WTC11 (cell line): ENCODE data around the gene GALP. TPM values are rescaled to one million over a fixed set of nuclear protein-coding genes. Genes with fewer than 3 reads are reported as not detected.

Experiments
- ATAC-seq: fragments of 200-7000 bp; cut with Tn5 transposase; 2 replicates; pipeline ENCODE4 v1.10.0; 2021; ENCODE audit warnings: mild to moderate bottlenecking, moderate library complexity
- CTCF ChIA-PET: fragments of 300-600 bp; sonication (Branson Sonifier 250); formaldehyde crosslinking; loops from one replicate; lab custom pipeline; 2021; ENCODE audit warnings: antibody characterized with exemption; lab: Charles Lee
- POLR2A ChIA-PET: fragments of 350-600 bp; sonication (Branson Sonifier 250); formaldehyde crosslinking; loops from one replicate; lab custom pipeline; 2021; ENCODE audit warnings: antibody characterized with exemption; lab: Charles Lee
- DNase-seq: peaks from one replicate; pipeline ENCODE4 v3.0.0; 2021; ENCODE audit warnings: low spot score
- H3K27ac Mint-ChIP-seq: 2 replicates; pipeline ENCODE4 v1.8.0; 2021; ENCODE audit warnings: mixed read lengths
- H3K27me3 Mint-ChIP-seq: 2 replicates; pipeline ENCODE4 v1.8.0; 2021; ENCODE audit warnings: low read depth, mild to moderate bottlenecking, moderate library complexity, mixed read lengths
- H3K36me3 Mint-ChIP-seq: 2 replicates; pipeline ENCODE4 v1.8.0; 2021; ENCODE audit warnings: mixed read lengths
- H3K4me1 Mint-ChIP-seq: 2 replicates; pipeline ENCODE4 v1.8.0; 2022; ENCODE audit warnings: mixed read lengths
- H3K4me3 Mint-ChIP-seq: 2 replicates; pipeline ENCODE4 v1.8.0; 2021; ENCODE audit warnings: mild to moderate bottlenecking, moderate library complexity, mixed read lengths
- H3K9me3 Mint-ChIP-seq: 2 replicates; pipeline ENCODE4 v1.8.0; 2021; ENCODE audit warnings: mixed read lengths
- ELF4 ChIP-seq: sonication (generic); formaldehyde crosslinking; IDR thresholded peaks from 2 replicates; pipeline ENCODE4 v1.8.1; 2022; ENCODE audit warnings: low read depth, mild to moderate bottlenecking, moderate library complexity, missing genetic modification reagents
- ETV6 ChIP-seq: sonication (generic); formaldehyde crosslinking; IDR thresholded peaks from 2 replicates; pipeline ENCODE4 v1.8.1; 2022; ENCODE audit warnings: mild to moderate bottlenecking, missing genetic modification reagents
- FOXP1 ChIP-seq: sonication (generic); formaldehyde crosslinking; IDR thresholded peaks from 2 replicates; pipeline ENCODE4 v1.8.0; 2022; ENCODE audit warnings: missing genetic modification reagents, mild to moderate bottlenecking, moderate library complexity, borderline replicate concordance
- GRHL2 ChIP-seq: fragments of 250-450 bp; sonication (Bioruptor Pico); IDR thresholded peaks from 2 replicates; pipeline ENCODE4 v1.8.0; 2022; ENCODE audit warnings: mild to moderate bottlenecking, moderate library complexity; ENCODE audit not compliant: insufficient replicate concordance, severe bottlenecking
- JAZF1 ChIP-seq: fragments of 250-450 bp; sonication (Bioruptor Pico); IDR thresholded peaks from 2 replicates; pipeline ENCODE4 v1.9.0; 2021; ENCODE audit warnings: moderate library complexity, mild to moderate bottlenecking, inconsistent platforms
- ZBTB21 ChIP-seq: sonication (generic); formaldehyde crosslinking; IDR thresholded peaks from 2 replicates; pipeline ENCODE4 v1.8.1; 2023; ENCODE audit warnings: mild to moderate bottlenecking, missing genetic modification reagents, borderline replicate concordance
- ZNF423 ChIP-seq: fragments of 250-450 bp; sonication (Bioruptor Pico); IDR thresholded peaks from 2 replicates; pipeline ENCODE4 v2.1.2; 2022; ENCODE audit warnings: mild to moderate bottlenecking, moderate library complexity
- ZNF671 ChIP-seq: fragments of 250-450 bp; sonication (Bioruptor Pico); IDR thresholded peaks from 2 replicates; pipeline ENCODE4 v1.8.0; 2021; ENCODE audit warnings: mild to moderate bottlenecking
- total RNA-seq: library from RNA; stranded (reverse); gene quantifications from 3 replicates; pipeline ENCODE4 v1.2.3, GENCODE V29; 2021
- TF ChIP-seq, protein P1 (sequence below): sonication (generic); formaldehyde crosslinking; IDR thresholded peaks from 2 replicates; pipeline ENCODE4 v1.8.0; 2023; ENCODE audit warnings: missing genetic modification reagents
- TF ChIP-seq, protein P2 (sequence below): sonication (generic); formaldehyde crosslinking; conservative IDR thresholded peaks from 2 replicates; pipeline ENCODE4 v1.8.1; 2023; ENCODE audit warnings: mild to moderate bottlenecking, low read depth, missing genetic modification reagents, moderate library complexity
- TF ChIP-seq, protein P3 (sequence below): sonication (generic); formaldehyde crosslinking; IDR thresholded peaks from 2 replicates; pipeline ENCODE4 v1.8.1; 2023; ENCODE audit warnings: mild to moderate bottlenecking, moderate library complexity, missing genetic modification reagents
- TF ChIP-seq, protein P4 (sequence below): sonication (generic); formaldehyde crosslinking; conservative IDR thresholded peaks from 2 replicates; pipeline ENCODE4 v1.8.1; 2022; ENCODE audit warnings: mild to moderate bottlenecking, missing genetic modification reagents
- TF ChIP-seq, protein P5 (sequence below): fragments of 250-450 bp; sonication (Bioruptor Pico); conservative IDR thresholded peaks from 2 replicates; pipeline ENCODE4 v1.9.0; 2021; ENCODE audit warnings: mild to moderate bottlenecking
- TF ChIP-seq, protein P6 (sequence below): sonication (generic); formaldehyde crosslinking; IDR thresholded peaks from 2 replicates; pipeline ENCODE4 v1.8.1; 2023; ENCODE audit warnings: mild to moderate bottlenecking, missing genetic modification reagents
- TF ChIP-seq, protein P7 (sequence below): sonication (generic); formaldehyde crosslinking; IDR thresholded peaks from 2 replicates; pipeline ENCODE4 v1.8.1; 2023; ENCODE audit warnings: mild to moderate bottlenecking, missing genetic modification reagents, borderline replicate concordance
- TF ChIP-seq, protein P8 (sequence below): sonication (generic); formaldehyde crosslinking; IDR thresholded peaks from 2 replicates; pipeline ENCODE4 v1.8.1; 2022; ENCODE audit warnings: low read depth, mild to moderate bottlenecking, moderate library complexity, missing genetic modification reagents, borderline replicate concordance

GALP gene
- total RNA-seq, 1 experiment from 2014 or later, result not detected

DNA sequence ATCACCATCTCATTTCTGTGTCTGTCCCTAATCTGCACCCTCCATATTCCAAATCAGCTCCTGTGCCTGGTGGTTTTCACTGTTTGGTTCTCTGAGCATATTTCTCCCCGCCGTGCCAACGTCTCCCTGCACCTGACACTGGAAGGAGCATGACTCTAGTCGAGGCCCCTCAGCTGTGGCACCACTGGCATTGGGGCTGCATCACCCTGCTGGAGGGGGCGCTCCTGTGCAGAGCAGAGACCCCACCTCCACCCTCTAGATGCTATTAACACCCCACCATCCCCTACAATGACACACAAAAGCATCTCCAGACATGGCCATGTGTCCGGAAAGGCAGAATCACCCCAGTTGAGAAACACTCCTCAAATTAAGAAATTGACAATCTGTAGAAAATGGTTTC, 47.1 kb downstream of the GALP start:
- H3K9me3 Mint-ChIP-seq, result no peaks in the 10 kb centered on the region
- TF ChIP-seq JAZF1 (CRISPR knock-in tag), result no peak
- TF ChIP-seq ZBTB21 (CRISPR knock-in tag), result no peak
- TF ChIP-seq, protein P1, sequence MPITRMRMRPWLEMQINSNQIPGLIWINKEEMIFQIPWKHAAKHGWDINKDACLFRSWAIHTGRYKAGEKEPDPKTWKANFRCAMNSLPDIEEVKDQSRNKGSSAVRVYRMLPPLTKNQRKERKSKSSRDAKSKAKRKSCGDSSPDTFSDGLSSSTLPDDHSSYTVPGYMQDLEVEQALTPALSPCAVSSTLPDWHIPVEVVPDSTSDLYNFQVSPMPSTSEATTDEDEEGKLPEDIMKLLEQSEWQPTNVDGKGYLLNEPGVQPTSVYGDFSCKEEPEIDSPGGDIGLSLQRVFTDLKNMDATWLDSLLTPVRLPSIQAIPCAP (CRISPR knock-in tag), result no peak
- POLR2A ChIA-PET, result no interaction called here
- H3K27ac Mint-ChIP-seq, result no peak overlapping the region
- H3K4me3 Mint-ChIP-seq, result no peak overlapping the region
- peak; percentile 55 for DNase-seq
- H3K36me3 Mint-ChIP-seq, result no peaks in the 10 kb centered on the region
- ATAC-seq, result peak; percentile 76
- peaks cover 2% of the 10 kb centered on the region; the same call in 1 of the 2 replicates for H3K4me1 Mint-ChIP-seq
- CTCF ChIA-PET, result interaction anchor here (1.0 to 2.4 kb wide), 5 partner anchors 10 to 147 kb away, joined by 3 to 7 read pairs (median 5); no protein-coding TSS in a partner anchor
- peaks cover 4% of the 10 kb centered on the region for H3K27me3 Mint-ChIP-seq

DNA sequence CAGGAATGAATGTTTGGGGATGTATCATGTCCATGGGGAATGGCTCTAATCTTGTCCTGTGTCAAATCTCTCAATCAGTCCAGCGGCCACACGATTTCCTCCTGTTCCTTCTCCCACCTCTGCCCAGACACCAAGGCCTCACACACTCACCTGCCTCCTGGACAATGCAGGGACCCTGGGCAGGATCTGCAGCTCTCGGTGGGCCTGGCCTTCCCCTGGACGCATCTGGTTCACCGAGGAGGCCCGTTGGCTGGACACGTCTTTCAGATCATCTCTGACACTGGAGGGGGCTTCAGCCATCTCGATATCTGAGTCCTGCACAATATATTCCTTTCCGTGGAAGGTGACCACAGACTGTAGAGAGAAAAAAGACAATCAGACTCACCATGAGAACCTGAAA, 47.7 kb downstream of the GALP start:
- H3K27me3 Mint-ChIP-seq, result no peaks in the 10 kb centered on the region

More for the DNA sequence above, 47.7 kb downstream of the GALP start:
- Mint-ChIP-seq H3K9me3 (no peaks in the 10 kb centered on the region), H3K4me1 (no peaks in the 10 kb centered on the region), H3K4me3 (no peak overlapping the region), H3K27ac (no peak overlapping the region), H3K36me3 (no peaks in the 10 kb centered on the region)
- ATAC-seq, result no peak
- no peak for TF ChIP-seq ZNF423 (CRISPR knock-in tag)
- no peak for TF ChIP-seq GRHL2 (CRISPR knock-in tag)
- TF ChIP-seq ZNF671 (CRISPR knock-in tag), result no peak
- TF ChIP-seq FOXP1 (CRISPR knock-in tag), result no peak
- TF ChIP-seq, protein P2, sequence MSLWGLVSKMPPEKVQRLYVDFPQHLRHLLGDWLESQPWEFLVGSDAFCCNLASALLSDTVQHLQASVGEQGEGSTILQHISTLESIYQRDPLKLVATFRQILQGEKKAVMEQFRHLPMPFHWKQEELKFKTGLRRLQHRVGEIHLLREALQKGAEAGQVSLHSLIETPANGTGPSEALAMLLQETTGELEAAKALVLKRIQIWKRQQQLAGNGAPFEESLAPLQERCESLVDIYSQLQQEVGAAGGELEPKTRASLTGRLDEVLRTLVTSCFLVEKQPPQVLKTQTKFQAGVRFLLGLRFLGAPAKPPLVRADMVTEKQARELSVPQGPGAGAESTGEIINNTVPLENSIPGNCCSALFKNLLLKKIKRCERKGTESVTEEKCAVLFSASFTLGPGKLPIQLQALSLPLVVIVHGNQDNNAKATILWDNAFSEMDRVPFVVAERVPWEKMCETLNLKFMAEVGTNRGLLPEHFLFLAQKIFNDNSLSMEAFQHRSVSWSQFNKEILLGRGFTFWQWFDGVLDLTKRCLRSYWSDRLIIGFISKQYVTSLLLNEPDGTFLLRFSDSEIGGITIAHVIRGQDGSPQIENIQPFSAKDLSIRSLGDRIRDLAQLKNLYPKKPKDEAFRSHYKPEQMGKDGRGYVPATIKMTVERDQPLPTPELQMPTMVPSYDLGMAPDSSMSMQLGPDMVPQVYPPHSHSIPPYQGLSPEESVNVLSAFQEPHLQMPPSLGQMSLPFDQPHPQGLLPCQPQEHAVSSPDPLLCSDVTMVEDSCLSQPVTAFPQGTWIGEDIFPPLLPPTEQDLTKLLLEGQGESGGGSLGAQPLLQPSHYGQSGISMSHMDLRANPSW (CRISPR knock-in tag), result no peak
- TF ChIP-seq, protein P3, sequence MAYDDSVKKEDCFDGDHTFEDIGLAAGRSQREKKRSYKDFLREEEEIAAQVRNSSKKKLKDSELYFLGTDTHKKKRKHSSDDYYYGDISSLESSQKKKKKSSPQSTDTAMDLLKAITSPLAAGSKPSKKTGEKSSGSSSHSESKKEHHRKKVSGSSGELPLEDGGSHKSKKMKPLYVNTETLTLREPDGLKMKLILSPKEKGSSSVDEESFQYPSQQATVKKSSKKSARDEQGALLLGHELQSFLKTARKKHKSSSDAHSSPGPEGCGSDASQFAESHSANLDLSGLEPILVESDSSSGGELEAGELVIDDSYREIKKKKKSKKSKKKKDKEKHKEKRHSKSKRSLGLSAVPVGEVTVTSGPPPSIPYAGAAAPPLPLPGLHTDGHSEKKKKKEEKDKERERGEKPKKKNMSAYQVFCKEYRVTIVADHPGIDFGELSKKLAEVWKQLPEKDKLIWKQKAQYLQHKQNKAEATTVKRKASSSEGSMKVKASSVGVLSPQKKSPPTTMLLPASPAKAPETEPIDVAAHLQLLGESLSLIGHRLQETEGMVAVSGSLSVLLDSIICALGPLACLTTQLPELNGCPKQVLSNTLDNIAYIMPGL, result no peak
- TF ChIP-seq, protein P4, sequence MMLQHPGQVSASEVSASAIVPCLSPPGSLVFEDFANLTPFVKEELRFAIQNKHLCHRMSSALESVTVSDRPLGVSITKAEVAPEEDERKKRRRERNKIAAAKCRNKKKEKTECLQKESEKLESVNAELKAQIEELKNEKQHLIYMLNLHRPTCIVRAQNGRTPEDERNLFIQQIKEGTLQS, result no peak
- TF ChIP-seq, protein P5, sequence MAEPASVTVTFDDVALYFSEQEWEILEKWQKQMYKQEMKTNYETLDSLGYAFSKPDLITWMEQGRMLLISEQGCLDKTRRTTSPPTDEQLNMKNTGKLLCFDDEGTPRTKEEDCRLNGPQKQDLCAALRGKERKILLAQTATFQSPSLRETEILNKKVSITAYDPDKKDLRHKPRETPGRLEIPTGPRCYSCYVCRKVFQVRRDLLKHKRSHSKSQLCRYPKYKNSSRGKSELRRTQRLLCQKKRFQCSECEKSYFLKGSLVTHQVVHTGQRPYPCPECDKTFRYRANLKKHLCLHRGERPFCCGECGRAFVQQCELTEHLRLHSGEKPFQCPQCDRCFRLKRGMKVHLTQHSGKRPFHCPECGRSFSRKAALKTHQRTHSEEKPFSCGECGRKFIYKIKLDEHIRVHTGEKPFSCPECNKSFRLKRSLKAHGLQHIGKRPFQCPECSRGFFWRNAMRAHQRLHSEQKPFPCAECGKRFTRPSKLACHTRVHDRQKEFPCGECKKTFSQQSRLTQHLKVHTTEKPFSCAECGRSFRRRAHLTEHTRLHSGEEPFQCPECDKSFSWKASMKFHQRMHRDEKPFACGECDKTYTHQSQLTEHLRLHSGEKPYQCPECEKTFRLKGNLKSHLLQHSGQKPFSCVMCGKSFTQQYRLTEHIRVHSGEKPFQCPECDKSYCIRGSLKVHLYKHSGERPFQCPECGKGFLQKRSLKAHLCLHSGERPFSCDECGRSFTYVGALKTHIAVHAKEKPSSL (CRISPR knock-in tag), result no peak
- TF ChIP-seq, protein P6, sequence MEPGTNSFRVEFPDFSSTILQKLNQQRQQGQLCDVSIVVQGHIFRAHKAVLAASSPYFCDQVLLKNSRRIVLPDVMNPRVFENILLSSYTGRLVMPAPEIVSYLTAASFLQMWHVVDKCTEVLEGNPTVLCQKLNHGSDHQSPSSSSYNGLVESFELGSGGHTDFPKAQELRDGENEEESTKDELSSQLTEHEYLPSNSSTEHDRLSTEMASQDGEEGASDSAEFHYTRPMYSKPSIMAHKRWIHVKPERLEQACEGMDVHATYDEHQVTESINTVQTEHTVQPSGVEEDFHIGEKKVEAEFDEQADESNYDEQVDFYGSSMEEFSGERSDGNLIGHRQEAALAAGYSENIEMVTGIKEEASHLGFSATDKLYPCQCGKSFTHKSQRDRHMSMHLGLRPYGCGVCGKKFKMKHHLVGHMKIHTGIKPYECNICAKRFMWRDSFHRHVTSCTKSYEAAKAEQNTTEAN (CRISPR knock-in tag), result no peak
- no peak for TF ChIP-seq ZBTB21 (CRISPR knock-in tag)
- no peak for TF ChIP-seq ETV6 (CRISPR knock-in tag)
- TF ChIP-seq ELF4 (CRISPR knock-in tag), result no peak
- TF ChIP-seq, protein P7, sequence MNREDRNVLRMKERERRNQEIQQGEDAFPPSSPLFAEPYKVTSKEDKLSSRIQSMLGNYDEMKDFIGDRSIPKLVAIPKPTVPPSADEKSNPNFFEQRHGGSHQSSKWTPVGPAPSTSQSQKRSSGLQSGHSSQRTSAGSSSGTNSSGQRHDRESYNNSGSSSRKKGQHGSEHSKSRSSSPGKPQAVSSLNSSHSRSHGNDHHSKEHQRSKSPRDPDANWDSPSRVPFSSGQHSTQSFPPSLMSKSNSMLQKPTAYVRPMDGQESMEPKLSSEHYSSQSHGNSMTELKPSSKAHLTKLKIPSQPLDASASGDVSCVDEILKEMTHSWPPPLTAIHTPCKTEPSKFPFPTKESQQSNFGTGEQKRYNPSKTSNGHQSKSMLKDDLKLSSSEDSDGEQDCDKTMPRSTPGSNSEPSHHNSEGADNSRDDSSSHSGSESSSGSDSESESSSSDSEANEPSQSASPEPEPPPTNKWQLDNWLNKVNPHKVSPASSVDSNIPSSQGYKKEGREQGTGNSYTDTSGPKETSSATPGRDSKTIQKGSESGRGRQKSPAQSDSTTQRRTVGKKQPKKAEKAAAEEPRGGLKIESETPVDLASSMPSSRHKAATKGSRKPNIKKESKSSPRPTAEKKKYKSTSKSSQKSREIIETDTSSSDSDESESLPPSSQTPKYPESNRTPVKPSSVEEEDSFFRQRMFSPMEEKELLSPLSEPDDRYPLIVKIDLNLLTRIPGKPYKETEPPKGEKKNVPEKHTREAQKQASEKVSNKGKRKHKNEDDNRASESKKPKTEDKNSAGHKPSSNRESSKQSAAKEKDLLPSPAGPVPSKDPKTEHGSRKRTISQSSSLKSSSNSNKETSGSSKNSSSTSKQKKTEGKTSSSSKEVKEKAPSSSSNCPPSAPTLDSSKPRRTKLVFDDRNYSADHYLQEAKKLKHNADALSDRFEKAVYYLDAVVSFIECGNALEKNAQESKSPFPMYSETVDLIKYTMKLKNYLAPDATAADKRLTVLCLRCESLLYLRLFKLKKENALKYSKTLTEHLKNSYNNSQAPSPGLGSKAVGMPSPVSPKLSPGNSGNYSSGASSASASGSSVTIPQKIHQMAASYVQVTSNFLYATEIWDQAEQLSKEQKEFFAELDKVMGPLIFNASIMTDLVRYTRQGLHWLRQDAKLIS (CRISPR knock-in tag), result no peak
- TF ChIP-seq, protein P8, sequence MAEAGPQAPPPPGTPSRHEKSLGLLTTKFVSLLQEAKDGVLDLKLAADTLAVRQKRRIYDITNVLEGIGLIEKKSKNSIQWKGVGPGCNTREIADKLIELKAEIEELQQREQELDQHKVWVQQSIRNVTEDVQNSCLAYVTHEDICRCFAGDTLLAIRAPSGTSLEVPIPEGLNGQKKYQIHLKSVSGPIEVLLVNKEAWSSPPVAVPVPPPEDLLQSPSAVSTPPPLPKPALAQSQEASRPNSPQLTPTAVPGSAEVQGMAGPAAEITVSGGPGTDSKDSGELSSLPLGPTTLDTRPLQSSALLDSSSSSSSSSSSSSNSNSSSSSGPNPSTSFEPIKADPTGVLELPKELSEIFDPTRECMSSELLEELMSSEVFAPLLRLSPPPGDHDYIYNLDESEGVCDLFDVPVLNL, result no peak
- ChIA-PET CTCF (interaction anchor here (1.0 to 2.4 kb wide), 5 partner anchors 9 to 148 kb away, joined by 3 to 7 read pairs (median 5); no protein-coding TSS in a partner anchor), POLR2A (no interaction called here)
- no peak for DNase-seq
